Body of pancreas (tissue), 4 donors: Measurements from ENCODE around the gene ABI3BP. TPM values are rescaled to one million over a fixed set of nuclear protein-coding genes. Genes with fewer than 3 reads are reported as not detected.

ENCODE experiments used
- ATAC-seq: fragments of 150-250 bp; one replicate; pipeline ENCODE4 v1.9.1; 2016
- DNase-seq, 4 donors: peaks; one replicate each; pipeline ENCODE4 v3.0.0-alpha.2; 2019
- H3K27ac ChIP-seq, 4 donors: fragments of 200-600 bp; sonication (generic); 1 replicate in 3 of 4; 2 replicates in 1 of 4; pipeline versions ENCODE4 v1.5.1 to v1.6.1; 2016 to 2019; ENCODE audit warnings: mild to moderate bottlenecking in 1 of 4, mixed read lengths in 1 of 4, moderate library complexity in 1 of 4
- H3K27me3 ChIP-seq, 2 donors: fragments of 200-600 bp; sonication (generic); one replicate each; pipeline ENCODE4 v1.6.0; 2016; ENCODE audit warnings: mild to moderate bottlenecking in 1 of 2
- H3K36me3 ChIP-seq, 2 donors: fragments of 200-600 bp; sonication (generic); replicated peaks in 1 of 2; 2 replicates each; pipeline ENCODE4 v1.5.1; 2016; ENCODE audit warnings: low read depth in 2 of 2; ENCODE audit not compliant: insufficient read depth in 1 of 2
- H3K4me1 ChIP-seq: fragments of 200-600 bp; sonication (generic); one replicate; pipeline ENCODE4 v1.6.0; 2016
- H3K4me3 ChIP-seq, 2 donors: fragments of 200-600 bp; sonication (generic); 1 replicate in 1 of 2; 2 replicates in 1 of 2; pipeline ENCODE4 v1.5.1; 2016 to 2019
- H3K9me3 ChIP-seq, 3 donors: fragments of 200-600 bp; sonication (generic); 1 replicate in 2 of 3; 2 replicates in 1 of 3; pipeline ENCODE4 v1.5.1; 2016
- CTCF ChIP-seq, 7 experiments: fragments of 450-650 bp in 4 of 7; fragments of 200-600 bp in 3 of 7; sonication (generic) in 3 of 7; IDR thresholded peaks; one replicate each; pipeline ENCODE4 v1.5.1; 2016 to 2019; ENCODE audit warnings: antibody characterized with exemption in 7 of 7
- POLR2A ChIP-seq, 3 donors: fragments of 450-650 bp; IDR thresholded peaks; one replicate each; pipeline ENCODE4 v1.6.1; 2016; ENCODE audit warnings: antibody characterized with exemption in 3 of 3, mild to moderate bottlenecking in 2 of 3
- WGBS, 2 donors: methylation state at CpG; one replicate each; pipeline ENCODE4 v1.1.5; 2017; 5-methylcytosine and 5-hydroxymethylcytosine counted together
- intact Hi-C: fragments of 100-400 bp; cut with DNase I; formaldehyde crosslinking; loops from one replicate; pipeline ENCODE4 v1.15.1; 2023
- total RNA-seq, 2 donors: library from RNA; depleted of rRNA; stranded (reverse); fragments of >200 nt; gene quantifications; one replicate each; pipeline ENCODE4 v1.1.0, GENCODE V29; 2016

The ABI3BP gene
- total RNA-seq, 2 donors from 2014 or later = 9.3 to 19.8 TPM

- no peak for TF ChIP-seq POLR2A (IDR thresholded peaks at IDR 0.05)
- TF ChIP-seq CTCF (IDR thresholded peaks at IDR 0.05) = no peak
- no peak for DNase-seq
- H3K27ac ChIP-seq = no peak overlapping the region
- no peak overlapping the region for H3K4me3 ChIP-seq
- no peaks in the 10 kb centered on the region for H3K9me3 ChIP-seq
- 34 to 45% methylated on average over 2 of the region's 2 CpGs for WGBS, 2 donors
- no peaks in the 10 kb centered on the region for H3K27me3 ChIP-seq
- intact Hi-C loops = no loop called here
- no peaks in the 10 kb centered on the region for H3K36me3 ChIP-seq
- H3K4me1 ChIP-seq = no peaks in the 10 kb centered on the region
- no peak for ATAC-seq
These were observed 20.8 kb downstream of the ABI3BP start for GRCh38 chr3:100972301-100972844.

- 38 to 41% methylated on average over 2 of the region's 2 CpGs for WGBS, 2 donors
- Histone ChIP-seq H3K36me3 (no peaks in the 10 kb centered on the region), H3K4me1 (no peaks in the 10 kb centered on the region), H3K4me3 (no peak overlapping the region), H3K27ac (no peak overlapping the region), H3K9me3 (no peaks in the 10 kb centered on the region), H3K27me3 (no peaks in the 10 kb centered on the region)
- intact Hi-C loops = no loop called here
- ATAC-seq (no peak), DNase-seq (no peak)
- TF ChIP-seq POLR2A (IDR thresholded peaks at IDR 0.05) (no peak), CTCF (IDR thresholded peaks at IDR 0.05) (no peak)
These were observed 21.4 kb downstream of the ABI3BP start for GRCh38 chr3:100971798-100972197.

DNA sequence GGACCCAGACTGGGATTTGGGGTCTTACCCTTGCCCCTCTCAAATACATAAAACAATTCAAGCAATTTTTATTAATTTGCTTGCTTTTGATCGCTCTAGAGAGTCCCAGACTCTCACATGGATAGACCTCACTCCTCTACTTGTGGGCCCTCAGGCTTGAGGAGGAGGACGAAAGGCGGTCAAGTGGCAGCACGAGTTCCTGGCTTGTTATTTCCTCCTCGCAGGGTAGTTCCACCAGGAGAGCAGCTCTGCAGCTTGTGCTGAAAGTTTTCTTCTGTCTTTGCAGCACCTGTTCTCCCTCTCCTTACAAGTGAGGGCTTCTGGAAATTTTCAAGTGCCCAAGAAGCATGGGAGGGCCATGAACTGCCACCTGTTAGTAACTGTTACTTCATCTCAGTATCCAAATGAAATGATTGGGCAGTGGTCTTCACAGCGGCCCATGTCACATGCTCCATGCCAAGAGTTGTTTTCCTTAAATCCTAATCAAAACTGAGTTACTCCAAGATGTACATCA is 22.7 kb downstream of the ABI3BP start:
- TF ChIP-seq CTCF (IDR thresholded peaks at IDR 0.05) = no peak
- no peak for ATAC-seq
- WGBS, 2 donors = 75% methylated on average over 6 of the region's 6 CpGs

DNA sequence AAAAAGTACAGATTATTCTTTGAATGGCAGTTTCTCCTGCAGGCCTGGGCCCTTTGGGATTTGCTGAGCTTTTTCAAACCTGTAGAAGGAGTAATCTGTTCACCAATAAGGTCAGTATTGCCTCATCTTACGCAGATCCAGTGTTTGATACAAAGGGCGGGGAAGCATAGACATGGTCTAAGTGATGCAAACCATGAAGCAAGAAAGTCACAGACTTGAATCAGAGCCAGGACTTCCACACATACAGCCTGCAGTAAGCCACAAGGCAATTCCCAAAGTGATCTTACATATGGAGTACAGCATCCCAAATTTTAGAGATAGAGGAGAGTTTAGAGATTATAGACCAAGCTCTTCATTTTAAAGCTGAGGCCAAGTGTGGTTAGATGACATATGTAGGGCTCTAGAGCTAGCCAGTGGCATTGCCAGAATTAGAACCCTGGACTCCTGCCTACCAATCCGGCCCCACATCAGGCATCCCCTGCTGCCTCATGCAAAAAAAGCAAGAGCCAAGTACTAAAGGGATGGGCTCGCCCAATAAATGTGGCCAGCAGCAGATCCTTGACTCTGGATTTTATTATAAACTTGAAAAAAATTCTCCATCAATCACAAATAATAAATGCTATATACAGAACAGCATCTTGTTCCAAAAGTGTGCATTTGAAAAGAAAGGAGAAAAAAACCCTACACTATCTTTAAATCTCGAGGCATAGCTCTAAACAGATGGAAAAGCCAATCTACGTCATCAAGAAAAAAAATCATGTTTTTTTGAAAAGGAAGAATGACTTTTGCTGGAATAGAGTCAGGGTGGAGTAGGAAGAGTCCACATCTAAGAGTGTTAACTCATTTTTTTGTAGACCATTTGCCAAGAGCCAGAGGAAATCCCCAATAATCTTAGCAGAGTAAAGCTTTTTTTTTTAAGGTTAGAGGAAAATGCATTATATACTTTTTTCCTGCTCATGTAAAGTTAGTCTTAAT is 24.0 kb downstream of the ABI3BP start:
- ATAC-seq = no peak
- no peaks in the 10 kb centered on the region for H3K9me3 ChIP-seq
- no peaks in the 10 kb centered on the region for H3K27me3 ChIP-seq
- no peak for DNase-seq
- TF ChIP-seq POLR2A (IDR thresholded peaks at IDR 0.05) (no peak), CTCF (IDR thresholded peaks at IDR 0.05) (no peak)
- H3K4me3 ChIP-seq = no peak overlapping the region
- 76 to 77% methylated on average over 6 of the region's 6 CpGs for WGBS, 2 donors
- H3K4me1 ChIP-seq = no peaks in the 10 kb centered on the region
- intact Hi-C loops = no loop called here
- no peak overlapping the region for H3K27ac ChIP-seq
- H3K36me3 ChIP-seq = no peaks in the 10 kb centered on the region

More for the DNA sequence above, 22.7 kb downstream of the ABI3BP start:
- DNase-seq = no peak
- intact Hi-C loops = no loop called here
- Histone ChIP-seq H3K9me3 (no peaks in the 10 kb centered on the region), H3K4me3 (no peak overlapping the region), H3K36me3 (no peaks in the 10 kb centered on the region), H3K4me1 (no peaks in the 10 kb centered on the region), H3K27ac (no peak overlapping the region), H3K27me3 (no peaks in the 10 kb centered on the region)
